ENCODE data around the gene PRKAG2.

The PRKAG2 gene

DNA sequence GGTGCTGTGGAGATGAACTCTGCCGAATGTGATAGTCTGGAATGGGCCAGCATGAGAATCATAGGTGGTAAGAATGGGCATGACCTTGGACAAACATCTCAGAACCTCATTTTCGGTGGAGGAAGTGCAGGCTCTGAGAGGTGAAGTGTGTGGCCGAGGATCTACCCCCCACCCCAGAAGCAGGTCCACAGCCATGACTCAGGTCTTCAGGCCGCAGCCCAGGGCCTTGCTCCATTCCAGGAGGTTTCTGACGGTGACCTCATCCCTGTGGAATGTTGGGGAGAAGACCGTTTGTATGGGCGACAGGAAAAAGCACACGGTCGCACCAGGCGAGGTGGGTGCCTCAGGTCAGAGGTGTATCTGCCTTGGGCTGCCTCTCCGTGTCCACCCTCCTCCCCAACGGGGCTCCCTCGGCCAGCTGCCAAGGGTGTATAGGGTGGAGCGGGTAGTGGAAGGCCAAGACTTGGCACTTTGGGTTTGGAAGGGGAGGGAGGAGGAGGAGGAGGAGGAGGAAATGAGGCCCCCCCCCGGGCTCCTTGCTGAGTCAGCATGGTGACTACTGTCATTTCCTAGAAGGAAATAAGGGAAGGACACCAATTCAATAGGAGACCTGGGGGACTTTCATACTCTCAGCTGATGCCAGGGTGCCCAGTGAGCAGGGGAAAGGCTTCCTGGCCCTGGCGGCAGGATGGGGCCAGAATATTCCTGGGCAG is 189.2 kb downstream of the PRKAG2 start:
- no peak for DNase-seq

DNA sequence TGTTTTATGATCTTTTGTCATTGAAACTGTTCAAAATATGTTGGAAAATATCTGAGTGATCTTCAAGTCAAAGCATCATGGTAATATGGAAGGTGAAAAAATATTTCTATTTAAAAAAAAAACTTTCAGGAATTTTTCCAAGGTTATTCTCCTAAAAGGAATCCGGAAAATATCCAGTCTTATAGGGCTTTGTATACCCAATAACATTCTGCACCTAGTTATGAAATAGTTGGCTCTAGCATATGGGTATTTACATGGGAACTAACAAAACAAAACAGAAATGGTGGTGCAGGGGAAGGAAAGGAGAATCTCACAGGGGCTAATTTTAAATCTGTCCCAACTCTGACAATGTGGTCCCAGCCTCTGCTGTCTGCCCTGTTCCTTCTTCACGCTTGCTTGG is 190.1 kb downstream of the PRKAG2 start:
- DNase-seq: no peak

DNA sequence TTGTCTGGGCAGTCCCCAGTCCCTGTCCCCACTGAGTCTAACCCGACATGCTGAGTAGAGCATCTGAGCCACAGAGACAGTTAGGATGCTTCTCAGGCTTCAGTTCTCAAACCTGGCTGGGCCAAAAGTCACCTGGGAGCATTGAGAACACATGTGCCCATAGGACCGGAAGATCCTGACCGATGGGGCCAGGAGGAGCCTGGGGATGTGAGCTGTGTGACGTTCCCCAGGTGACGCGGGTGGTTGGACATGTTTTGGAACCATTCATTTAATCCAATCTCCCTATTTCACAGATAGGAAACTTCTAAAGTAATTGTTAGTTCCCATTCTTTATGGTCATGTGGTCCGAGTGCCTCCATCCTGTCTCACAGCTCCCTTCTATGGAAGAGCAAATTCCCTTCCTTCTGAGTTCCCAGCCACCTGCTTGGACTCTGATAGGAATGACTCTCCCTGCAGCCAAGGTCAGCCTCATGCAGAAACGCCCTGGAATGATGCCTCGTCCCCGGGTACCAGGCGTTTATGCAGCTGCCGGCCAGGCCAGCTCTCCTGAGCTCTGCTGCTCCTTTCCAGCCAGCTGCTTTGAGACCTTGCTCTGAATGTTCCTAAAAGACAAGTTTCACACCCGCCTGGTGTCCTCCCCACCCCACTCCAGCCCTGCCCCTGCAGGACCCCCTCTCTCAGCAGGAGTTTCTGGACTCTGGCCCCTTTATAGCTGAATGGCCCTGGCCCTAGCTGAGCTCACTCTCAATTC is 190.7 kb downstream of the PRKAG2 start:
- no peak for DNase-seq

DNA sequence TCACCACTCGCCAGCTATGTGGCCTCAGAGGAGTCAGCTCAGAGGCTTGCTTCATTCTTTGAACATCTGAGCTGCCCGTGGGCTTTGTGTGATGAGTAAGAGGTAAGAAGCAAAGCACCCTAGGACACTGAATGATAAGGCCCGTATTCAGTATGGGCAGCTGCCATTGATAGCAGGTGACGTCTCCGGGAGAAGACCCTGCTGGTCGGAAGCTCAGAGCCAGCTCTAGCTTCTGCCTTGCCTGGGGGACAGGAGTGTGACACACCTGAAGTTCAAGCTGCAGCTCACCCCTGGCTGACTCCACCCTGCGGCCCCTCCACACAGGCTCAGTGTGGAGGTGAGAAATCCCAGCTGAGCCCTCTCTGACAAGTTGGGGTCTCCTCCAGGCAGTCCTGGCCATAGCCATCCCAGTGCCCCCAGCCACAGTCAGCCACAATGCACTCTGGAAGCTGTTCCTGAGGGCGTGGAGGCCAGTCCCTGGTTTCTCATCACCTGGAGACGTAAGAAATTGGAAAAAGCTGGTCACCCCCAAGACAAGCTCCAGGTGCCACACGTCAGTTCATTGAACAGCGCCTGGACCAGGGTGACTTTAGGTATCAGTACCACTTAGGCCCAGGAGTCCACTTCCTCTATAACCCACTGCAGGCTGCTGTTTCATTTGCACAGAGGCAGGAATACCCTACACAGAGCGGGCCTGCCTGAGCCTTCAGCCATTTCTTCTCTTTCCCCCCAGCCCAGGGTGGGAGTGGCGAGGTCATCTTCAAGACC is 192.3 kb downstream of the PRKAG2 start:
- no peak for DNase-seq

DNA sequence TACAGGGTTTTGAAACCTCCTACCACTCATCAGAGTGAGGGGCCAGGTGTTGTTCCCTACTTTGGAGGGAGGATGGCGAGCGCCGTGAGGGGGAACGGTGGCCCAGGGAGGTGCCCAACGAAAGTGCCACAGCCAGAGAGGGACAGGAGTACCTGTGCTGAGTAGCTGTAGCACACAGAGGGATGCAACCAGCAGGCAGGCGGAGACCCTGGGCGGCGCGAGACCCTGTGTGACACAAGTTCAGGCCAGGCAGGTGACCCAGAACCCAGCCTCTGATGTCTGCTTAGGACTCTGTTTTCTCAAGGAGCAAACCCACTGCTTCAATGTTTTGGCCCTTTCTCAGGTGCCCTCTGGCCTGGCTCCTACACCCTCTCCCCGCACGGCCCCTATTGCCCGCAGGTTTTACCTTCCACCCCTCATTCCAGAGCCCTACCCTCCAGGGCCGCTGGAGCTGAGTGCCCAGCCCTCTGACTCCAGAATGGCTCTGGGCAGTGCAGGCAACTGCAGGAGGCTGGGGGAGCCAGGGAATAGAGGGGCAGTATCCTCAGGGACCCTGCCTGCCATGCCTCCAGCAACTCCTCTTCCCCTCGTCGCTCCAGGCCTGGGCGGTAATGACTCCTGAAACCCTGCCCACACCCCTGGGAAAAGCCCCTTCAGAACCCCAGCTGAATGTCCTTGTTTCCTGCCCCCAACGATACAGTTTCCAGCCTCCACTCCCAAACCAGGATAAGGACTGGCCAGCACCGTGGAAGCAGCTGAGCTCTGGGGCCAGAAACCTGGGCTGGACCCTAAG is 193.1 kb downstream of the PRKAG2 start:
- no peak for DNase-seq

DNA sequence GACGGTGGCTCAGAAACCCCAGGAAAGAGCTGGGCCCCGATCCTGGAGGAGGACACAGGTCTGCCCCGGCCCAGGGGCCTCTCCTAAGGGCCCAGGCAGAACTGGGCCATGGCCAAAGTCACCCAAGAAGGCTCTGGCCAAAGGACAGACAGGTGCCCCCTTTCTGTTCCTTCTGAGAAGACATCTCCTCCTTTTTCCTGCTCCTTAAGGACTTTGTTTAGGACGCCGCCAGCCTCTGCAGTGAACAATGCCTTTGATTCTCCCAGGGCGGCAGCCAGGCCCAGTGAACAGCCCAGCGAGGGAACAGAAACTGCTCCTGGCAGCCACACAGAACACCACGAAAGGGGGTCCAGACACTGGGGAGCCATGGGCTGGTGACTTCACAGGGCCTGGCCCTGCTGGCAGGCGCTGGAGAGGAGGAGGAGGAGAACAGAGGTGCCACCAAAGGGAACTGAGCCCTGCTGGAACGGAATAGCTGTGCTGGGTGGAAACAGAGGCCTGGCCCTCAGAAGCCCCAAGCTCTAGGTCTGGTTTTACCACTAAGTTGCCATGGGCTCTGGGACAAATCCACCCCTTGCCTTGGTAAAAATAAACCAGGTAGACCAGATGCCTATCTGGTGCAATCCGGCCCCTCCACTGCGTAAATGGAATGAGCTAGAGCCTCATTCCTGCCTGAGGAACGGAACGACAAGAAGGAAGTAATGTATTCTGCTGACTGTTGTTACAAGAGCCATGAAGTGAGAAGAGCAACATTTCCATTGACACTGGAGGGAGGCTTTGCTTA is 193.9 kb downstream of the PRKAG2 start:
- DNase-seq: no peak

DNA sequence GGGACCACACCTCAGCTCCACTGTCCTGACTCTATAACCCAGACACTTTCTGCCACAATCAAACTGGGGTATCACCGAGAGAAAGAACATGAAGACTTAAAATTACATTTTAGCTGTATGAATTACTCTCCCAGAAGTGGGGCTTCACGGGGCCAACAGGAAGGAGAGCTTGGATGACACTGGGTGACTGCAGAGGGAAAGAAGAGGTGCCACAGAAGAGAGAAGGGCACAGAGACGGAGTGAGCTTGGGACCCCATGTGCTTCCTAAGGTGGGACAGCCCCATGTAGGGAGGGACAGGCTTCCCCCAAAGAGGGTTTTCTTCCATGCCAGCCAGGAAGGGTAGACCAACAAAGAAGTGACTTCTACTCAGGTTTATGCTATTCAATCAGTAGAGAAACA is 195.2 kb downstream of the PRKAG2 start:
- DNase-seq: no peak

DNA sequence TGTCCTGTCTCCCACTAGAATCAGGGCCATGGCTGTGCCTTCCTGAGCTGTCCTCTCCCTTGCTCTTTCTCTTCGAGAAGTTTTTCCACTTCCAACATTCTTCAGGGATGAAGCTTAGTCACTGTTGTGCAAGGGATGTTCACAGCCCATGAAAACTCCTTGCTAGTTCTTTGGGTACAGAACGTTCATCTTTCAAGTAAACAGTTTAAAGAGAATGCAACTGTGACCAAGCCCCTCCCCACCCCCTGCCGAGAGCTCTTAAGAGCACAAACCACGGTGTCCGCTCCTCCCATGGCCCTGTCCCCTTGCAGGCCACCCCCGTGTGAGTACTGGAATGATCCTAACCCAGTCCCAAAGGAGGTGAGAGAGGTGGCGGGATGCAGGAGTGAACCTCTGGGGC is 196.1 kb downstream of the PRKAG2 start:
- DNase-seq: no peak

DNA sequence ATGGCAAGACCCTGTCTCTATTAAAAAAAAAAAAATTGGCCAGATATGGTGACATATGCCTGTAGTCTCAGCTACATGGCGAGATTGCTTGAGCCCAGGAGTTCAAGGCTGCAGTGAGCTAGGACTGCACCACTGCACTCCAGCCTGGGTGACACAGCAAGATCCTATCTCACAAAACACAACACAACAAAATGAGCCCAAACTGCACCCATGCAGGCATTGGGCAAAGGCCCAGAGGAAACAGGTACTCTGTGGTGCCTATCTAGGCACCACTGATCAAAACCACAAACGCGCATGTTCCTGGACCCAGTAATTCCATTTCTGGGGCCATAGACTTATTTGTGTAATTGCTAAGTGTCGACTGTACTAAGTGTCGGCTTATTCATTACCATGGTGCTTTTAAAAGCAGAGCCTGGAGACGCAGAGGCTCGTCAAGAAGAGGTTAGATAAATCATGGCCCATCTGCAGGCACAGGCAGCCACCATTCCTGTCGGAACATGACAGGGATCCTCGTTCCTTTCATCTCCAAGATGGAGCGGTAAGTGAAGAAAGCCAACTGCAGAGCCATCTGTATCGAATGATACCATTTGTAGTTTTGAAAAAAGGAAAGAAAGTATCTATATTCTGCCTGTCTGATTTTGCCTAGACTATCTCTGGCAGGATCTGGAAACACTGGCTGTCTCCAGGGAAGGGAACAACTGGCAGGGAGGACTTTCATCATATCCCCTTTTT is 196.9 kb downstream of the PRKAG2 start:
- no peak for DNase-seq

DNA sequence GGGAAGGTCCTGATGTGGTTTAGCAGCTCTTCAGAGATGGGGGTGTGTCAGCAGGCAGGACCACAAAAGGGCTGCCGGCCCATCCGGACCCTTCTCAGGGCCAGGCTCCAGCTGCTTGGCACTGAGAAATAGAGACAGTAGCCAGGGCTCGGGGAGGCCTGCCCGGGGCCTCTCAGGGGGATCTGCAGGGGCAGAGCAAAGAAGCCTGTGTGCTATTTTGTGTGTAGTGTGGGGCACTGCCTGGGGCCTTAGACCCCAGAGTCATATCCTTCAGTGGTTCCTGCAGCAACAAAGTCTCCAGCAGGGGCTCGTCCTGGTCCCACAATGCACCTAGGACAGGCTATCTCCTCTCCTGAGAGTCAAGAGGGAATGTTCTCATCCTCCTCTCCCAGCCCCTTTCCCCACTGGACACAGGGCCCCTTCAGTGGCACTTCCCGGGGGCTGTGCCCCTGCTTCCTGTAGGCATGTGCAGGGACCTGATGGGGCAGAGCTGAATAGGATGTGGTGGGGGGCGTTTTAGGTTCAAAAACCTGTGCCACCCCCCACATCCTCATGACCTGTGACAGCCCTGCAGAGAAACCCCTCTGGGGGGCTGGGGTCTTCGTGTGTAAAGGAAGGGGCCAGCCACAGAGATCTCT is 197.7 kb downstream of the PRKAG2 start:
- DNase-seq: no peak

DNA sequence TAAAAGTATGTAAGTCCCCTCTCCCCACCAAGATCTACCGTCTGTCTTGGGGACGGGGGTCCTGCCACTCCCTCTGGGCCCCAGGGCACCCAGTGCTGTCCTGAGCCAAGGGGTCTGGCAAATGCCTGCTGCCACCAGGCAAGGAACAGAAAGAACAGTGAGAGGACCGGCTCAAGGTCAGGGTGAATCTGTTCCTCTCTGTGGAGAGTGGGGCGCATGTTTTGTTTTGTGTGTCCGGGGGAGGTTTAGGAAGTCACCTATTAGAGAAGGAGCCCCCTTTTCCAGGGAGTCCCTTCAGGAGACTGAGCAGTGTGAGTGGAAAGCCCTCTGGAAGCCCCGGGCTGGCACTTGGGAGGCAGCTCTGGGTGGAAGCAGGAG is 198.7 kb downstream of the PRKAG2 start:
- no peak for DNase-seq

DNA sequence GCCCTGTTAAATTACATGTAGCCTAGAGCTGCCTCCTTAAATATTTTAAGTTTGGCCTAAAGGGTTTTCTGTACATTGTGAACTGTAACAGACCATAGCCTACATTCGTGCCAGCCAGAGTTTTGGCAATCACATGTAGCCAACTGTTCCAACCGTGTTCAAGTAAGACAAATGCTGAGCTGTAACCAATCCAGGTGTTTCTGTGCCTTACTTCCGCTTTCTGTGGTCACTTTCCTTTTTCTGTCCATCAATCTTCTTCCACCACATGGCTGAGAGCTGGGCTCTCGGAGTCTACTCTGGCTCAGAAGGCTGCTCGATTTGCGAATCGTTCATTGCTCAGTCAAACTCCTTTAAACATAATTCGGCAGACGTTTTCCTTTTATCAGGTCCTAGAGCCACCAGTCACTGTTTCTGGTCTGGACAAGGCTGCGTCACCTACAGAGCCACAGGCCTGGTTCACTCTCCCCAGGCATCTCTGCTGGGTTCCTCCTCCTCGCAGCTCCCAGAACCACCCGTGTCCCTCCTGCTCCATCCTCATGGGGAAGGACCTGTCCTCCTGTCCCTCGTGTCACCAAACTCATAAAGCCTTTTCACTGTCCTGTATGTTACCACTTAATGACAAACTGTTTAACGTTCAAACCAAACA is 199.2 kb downstream of the PRKAG2 start:
- no peak for DNase-seq

DNA sequence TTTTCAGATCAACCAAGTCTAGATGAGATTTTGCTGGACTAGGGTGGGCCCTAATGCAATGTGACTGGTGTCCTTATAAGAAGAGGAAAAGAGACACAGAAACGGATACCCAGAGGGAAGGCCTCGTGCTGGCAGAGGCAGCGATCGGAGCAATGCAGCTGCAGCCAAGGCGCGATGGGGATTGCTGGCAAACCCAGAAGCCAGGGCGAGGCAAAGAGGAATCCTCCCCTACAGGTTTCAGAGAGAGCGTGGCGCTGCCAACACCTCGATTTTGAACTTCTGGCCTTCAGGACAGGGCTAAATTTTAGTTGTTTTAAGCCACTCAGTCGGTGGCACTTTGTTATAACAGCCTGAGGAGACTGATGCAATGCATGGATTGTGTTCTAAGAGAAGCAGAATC is 200.2 kb downstream of the PRKAG2 start:
- no peak for DNase-seq

DNA sequence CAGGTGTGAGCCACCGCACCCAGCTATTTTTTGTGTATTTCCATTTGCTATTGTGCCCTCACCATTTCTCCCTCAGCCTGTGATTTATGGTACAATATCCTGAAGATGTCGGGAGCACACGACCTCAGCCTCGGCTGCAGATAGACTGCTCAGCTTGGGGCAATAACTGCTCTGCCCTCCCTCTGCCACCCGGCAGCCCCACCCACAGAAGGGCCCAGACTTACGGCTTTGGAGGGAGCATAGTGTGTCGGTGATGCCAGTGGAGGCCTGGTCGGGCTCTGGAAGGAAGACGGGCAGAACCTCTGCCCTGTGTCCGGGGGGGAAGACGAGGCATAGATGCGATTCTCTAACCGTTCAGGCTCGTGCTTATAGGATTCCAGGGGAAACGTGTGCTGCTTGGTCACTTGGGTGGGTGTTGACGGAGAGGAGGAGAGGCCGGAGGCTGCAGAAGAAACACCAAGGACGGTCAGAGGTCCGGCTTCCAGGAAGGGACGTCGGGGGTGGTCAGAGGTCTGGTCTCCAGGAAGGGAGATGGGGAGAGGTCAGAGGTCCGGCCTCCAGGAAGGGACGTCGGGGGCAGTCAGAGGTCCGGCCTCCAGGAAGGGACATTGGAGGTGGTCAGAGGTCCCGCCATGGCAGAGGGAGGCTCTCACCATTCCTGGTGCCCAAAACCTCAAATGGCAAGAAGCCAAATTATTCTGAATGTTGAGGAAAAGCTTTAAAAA is 201.6 kb downstream of the PRKAG2 start:
- DNase-seq: no peak

DNA sequence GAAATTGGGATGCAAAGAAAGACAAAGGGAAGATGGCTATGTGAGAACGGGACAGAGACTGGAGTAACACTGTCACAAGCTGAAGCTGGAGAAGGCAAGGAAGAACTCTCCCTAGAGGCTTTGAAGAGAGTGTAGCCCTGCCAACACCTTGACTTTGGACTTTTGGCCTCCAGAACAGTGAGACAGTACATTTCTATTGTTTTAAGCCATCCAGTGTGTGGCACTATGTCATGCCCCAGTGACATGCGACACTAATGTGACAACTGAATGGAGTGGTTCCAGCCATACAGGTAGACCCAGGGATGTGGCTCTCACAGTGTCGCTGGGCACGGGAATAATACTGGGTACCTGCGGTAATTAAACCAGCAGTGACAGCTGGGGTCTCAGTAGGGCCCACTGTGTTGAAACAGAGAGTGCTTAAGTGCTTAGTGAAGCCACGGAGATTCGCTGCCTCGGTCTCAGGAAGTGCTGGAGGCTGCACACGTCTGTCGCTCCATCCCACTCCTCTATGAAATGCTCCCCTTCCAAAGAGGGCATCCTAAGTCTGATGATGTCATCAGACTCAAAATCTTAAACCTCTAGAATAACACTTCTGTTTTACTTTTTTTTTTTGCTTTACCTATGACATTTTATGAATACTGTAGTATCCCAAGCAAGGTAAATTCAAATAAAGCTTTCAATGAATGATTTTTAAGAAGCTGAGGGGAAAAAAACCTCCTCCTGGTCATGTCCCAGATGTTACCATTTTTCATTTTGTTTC is 202.6 kb downstream of the PRKAG2 start:
- no peak for DNase-seq

DNA sequence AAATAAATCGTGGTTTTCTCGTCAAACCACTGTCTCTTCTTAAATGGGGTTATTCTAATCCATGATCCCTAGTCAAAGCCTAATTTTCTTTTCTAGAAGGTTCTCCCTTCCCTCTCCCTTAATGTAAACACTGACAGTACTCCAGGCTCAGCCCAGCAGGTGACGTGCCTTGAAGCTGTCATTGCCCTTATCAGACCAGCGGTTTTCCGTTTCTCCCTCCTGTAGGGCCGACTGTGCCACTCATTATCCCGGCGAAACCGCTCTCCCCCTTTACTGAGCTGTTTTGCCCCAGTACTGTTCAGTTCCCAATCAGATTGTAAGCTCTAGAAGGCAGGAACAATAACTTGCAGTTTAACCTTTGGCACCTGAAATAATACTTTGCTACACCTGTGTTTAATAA is 203.7 kb downstream of the PRKAG2 start:
- DNase-seq: no peak

DNA sequence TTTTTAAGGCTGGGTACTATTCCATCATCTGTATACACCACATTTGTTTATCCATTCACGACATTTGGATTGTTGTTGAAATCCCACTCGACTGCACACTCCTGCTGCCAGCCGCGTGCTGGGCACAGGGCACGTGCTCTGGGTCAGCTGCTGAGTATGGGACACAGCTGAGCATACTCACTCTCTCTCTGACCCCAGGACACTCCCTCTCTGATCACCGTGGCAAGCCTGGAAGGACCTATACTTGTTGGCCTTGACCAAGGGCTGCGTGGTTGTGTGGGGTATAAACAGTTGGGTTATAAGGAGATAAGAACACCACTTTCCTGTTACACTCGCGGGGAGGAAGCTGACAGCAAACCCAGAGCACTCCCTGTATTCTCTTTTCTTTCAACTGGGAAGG is 204.2 kb downstream of the PRKAG2 start:
- DNase-seq: no peak

DNA sequence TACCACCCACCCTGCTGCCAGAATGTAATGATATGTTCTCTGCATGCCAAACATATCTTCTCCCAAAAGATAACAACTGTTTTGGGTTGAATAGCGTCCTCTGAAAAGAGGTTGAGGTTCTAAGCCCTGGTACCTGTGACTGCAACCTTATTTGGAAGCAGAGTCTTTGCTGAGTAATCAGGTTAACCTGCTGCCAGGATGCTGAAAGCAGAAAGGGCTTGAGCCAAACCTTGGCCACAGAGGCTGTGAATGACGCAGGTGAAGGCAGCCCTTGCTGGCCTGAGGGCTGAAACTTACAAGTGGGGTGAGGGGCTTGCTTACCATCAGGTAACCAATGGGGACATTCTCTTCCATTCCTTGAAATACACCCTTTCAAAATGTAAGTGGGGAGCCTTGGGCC is 205.4 kb downstream of the PRKAG2 start:
- no peak for DNase-seq

DNA sequence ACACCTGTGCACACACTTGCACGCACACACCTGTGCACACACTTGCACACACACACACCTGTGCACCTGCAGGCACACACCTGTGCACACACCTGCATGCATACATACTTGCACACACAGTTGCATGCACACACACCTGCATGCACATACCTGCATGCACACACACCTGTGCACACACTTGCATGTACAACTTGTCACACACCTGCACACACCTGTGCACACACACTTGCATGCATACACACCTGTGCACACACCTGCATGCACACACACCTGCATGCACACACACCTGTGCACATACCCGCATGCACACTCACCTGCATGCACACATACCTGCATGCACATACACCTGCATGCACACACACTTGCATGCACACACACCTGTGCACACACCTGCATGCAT is 207.2 kb downstream of the PRKAG2 start:
- DNase-seq: no peak
